Measurements from ENCODE around the gene EEF1A2. TPM values are rescaled to one million over a fixed set of nuclear protein-coding genes. Genes with fewer than 3 reads are reported as not detected.

The EEF1A2 gene
- total RNA-seq, 4 donors from 2014 or later, result 1.7 to 17.8 (median 7.4) TPM

DNA sequence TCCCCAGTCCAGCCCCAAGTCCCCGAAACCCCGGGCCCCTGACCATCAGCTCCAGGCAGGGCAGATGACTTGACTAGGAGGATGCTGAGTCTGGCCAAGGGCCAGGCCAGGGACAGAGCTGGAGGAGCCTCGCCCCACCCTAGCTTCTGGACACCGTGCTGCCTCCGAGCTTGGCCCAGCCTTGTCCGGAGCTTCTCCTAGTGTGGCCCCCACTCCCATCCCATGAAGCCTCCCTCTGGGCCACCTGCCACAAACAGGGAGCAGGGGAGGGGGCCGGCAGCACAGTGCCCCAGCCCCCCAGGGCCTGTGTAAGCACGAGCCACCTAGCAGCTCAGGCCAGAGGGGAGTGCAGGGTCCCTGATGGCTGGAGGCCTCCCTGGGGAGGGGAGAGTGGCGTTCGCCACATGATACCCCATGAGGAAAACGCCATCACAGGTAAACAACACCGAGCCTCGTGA is 5.3 kb downstream of the EEF1A2 start:
- Histone ChIP-seq H3K9me3 (no peaks in the 10 kb centered on the region), H3K36me3 (peaks cover 0 to 69% (median 0%) of the 10 kb centered on the region in 4 donors), H3K27ac (replicated peaks in 1 of 4) (no peak overlapping the region), H3K4me3 (no peak overlapping the region), H3K4me1 (peaks cover 12 to 31% (median 27%) of the 10 kb centered on the region in 4 donors), H3K27me3 (peaks cover 4 to 81% (median 23%) of the 10 kb centered on the region in 4 donors)
- WGBS, result 40% methylated on average over 1 of the region's 13 CpGs
- intact Hi-C loops (cut with DNase I), result no loop called here
- TF ChIP-seq, protein P1, sequence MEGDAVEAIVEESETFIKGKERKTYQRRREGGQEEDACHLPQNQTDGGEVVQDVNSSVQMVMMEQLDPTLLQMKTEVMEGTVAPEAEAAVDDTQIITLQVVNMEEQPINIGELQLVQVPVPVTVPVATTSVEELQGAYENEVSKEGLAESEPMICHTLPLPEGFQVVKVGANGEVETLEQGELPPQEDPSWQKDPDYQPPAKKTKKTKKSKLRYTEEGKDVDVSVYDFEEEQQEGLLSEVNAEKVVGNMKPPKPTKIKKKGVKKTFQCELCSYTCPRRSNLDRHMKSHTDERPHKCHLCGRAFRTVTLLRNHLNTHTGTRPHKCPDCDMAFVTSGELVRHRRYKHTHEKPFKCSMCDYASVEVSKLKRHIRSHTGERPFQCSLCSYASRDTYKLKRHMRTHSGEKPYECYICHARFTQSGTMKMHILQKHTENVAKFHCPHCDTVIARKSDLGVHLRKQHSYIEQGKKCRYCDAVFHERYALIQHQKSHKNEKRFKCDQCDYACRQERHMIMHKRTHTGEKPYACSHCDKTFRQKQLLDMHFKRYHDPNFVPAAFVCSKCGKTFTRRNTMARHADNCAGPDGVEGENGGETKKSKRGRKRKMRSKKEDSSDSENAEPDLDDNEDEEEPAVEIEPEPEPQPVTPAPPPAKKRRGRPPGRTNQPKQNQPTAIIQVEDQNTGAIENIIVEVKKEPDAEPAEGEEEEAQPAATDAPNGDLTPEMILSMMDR (IDR thresholded peaks at IDR 0.05), result no peak
- no peak for TF ChIP-seq POLR2AphosphoS5 (IDR thresholded peaks at IDR 0.05)
- TF ChIP-seq EP300 (IDR thresholded peaks at IDR 0.05), result no peak
- no peak for TF ChIP-seq POLR2A (IDR thresholded peaks at IDR 0.05; ENCODE audit: low read depth)
- no peak for DNase-seq (ENCODE audit: extremely low spot score)

DNA sequence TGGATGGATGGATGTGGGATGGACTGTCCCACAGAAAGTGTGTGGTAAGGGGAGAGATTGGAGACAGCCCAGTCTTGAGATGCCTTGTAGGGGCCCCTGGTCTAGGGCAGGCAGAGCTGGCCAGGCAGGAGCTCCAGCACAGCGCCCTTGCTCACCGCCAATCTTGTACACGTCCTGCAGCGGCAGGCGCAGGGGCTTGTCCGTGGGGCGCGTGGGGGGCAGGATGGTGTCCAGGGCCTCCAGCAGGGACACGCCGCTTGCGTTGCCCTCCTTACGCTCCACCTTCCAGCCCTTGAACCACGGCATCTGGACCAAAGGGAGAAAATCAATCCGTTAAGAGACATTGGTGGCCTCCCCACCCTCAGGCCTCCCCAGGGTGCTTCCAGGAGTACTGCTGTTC is 5.9 kb downstream of the EEF1A2 start:
- intact Hi-C loops (cut with DNase I), result no loop called here
- TF ChIP-seq EP300 (IDR thresholded peaks at IDR 0.05) (no peak), POLR2A (IDR thresholded peaks at IDR 0.05; ENCODE audit: low read depth) (no peak), POLR2AphosphoS5 (IDR thresholded peaks at IDR 0.05) (no peak)
- TF ChIP-seq, protein P1 (IDR thresholded peaks at IDR 0.05), result no peak
- Histone ChIP-seq H3K9me3 (no peaks in the 10 kb centered on the region), H3K36me3 (peaks cover 0 to 73% (median 0%) of the 10 kb centered on the region in 4 donors), H3K4me1 (peaks cover 12 to 30% (median 26%) of the 10 kb centered on the region in 4 donors), H3K4me3 (no peak overlapping the region), H3K27me3 (peaks cover 0 to 80% (median 22%) of the 10 kb centered on the region in 4 donors), H3K27ac (replicated peaks in 1 of 4) (no peak overlapping the region)
- no peak for DNase-seq (ENCODE audit: extremely low spot score)
- 89% methylated on average over 4 of the region's 14 CpGs for WGBS

DNA sequence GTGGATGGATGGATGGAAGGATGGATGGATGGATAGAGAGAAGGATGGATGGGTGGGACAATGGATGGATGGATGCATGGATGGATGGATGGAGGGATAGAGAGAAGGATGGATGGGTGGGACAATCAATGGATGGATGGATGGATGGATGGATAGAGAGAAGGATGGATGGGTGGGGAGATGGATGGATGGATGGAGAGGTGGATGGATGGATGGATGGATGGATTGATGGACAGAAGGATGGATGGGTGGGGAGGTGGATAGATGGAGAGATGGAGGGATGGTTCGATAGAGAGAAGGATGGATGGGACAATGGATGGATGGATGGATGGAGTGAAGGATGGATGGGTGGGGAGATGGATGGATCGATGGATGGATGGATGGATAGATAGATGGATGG is 6.4 kb downstream of the EEF1A2 start:
- H3K27ac ChIP-seq (replicated peaks in 1 of 4), result no peak overlapping the region
- no peak for TF ChIP-seq POLR2AphosphoS5 (IDR thresholded peaks at IDR 0.05)
- TF ChIP-seq POLR2A (IDR thresholded peaks at IDR 0.05; ENCODE audit: low read depth), result no peak
- TF ChIP-seq EP300 (IDR thresholded peaks at IDR 0.05), result no peak
- TF ChIP-seq, protein P1 (IDR thresholded peaks at IDR 0.05), result no peak
- intact Hi-C loops (cut with DNase I), result no loop called here
- H3K4me1 ChIP-seq, result peaks cover 12 to 25% (median 23%) of the 10 kb centered on the region in 4 donors
- H3K27me3 ChIP-seq, result peaks cover 0 to 80% (median 21%) of the 10 kb centered on the region in 4 donors
- DNase-seq (ENCODE audit: extremely low spot score), result no peak
- H3K9me3 ChIP-seq, result no peaks in the 10 kb centered on the region
- peaks cover 0 to 78% (median 0%) of the 10 kb centered on the region in 4 donors for H3K36me3 ChIP-seq
- 93% methylated on average over 2 of the region's 2 CpGs for WGBS
- H3K4me3 ChIP-seq, result no peak overlapping the region

DNA sequence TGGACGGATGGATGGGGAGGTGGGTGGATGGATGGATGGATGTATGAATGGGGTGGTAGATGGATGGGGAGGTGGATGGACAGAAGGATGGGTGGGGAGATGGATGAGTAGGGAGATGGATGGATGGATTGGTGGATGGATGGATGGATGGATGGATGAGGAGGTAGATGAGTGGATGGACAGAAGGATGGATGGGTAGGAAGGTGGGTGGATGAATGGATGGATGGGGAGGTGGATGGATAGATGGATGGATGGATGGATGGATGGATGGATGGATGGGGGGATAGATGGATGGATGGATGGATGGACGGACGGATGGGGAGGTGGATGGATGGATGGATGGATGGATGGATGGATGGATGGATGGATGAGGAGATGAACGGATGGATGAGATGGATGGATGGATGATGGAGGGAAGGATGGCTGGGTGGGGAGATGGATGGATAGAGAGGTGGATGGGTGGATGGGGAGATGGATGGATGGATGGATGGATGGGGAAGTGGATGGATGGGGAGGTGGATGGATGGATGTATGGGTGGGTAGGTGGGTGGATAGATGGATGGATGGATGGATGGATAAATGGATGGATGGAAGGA is 7.2 kb downstream of the EEF1A2 start:
- intact Hi-C loops (cut with DNase I), result no loop called here
- no peaks in the 10 kb centered on the region for H3K9me3 ChIP-seq
- peaks cover 0 to 78% (median 0%) of the 10 kb centered on the region in 4 donors for H3K36me3 ChIP-seq
- WGBS, result 87% methylated on average over 4 of the region's 4 CpGs
- no peak for DNase-seq (ENCODE audit: extremely low spot score)
- no peak overlapping the region for H3K4me3 ChIP-seq
- TF ChIP-seq EP300 (IDR thresholded peaks at IDR 0.05) (no peak), POLR2AphosphoS5 (IDR thresholded peaks at IDR 0.05) (no peak), POLR2A (IDR thresholded peaks at IDR 0.05; ENCODE audit: low read depth) (no peak)
- TF ChIP-seq, protein P1 (IDR thresholded peaks at IDR 0.05), result no peak
- no peak overlapping the region for H3K27ac ChIP-seq (replicated peaks in 1 of 4)
- peaks cover 0 to 80% (median 22%) of the 10 kb centered on the region in 4 donors for H3K27me3 ChIP-seq
- H3K4me1 ChIP-seq, result peaks cover 10 to 19% (median 16%) of the 10 kb centered on the region in 4 donors
